Measurements from ENCODE around the gene NR1I2. TPM values are rescaled to one million over a fixed set of nuclear protein-coding genes. Genes with fewer than 3 reads are reported as not detected.

NR1I2 gene
- total RNA-seq, 1 donor from 2014 or later: 0.12 TPM

- peak; percentile 80 for DNase-seq
- peak; percentile 88 for ATAC-seq
- intact Hi-C loops (cut with micrococcal nuclease): no loop called here
Observed at GRCh38 chr3:119812491-119813058, 30.7 kb downstream of the NR1I2 start.

DNA sequence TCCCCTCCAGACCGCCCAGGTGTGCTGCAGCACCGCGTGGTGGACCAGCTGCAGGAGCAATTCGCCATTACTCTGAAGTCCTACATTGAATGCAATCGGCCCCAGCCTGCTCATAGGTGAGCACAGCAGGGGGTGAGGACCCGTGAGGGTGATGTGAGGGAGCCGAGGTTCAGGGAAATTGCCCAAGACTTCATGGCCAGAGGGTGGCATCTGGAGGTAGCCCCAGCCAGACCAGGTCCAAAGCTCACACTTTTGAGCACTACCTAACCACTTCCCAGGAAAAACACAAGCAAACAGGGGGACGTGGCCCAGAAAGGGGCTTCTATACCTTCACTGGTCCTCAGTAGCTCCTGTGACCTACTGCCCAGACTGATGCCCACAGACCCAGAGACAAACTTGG is 33.8 kb downstream of the NR1I2 start:
- intact Hi-C loops (cut with micrococcal nuclease): no loop called here
- ATAC-seq (no peak), DNase-seq (no peak)

DNA sequence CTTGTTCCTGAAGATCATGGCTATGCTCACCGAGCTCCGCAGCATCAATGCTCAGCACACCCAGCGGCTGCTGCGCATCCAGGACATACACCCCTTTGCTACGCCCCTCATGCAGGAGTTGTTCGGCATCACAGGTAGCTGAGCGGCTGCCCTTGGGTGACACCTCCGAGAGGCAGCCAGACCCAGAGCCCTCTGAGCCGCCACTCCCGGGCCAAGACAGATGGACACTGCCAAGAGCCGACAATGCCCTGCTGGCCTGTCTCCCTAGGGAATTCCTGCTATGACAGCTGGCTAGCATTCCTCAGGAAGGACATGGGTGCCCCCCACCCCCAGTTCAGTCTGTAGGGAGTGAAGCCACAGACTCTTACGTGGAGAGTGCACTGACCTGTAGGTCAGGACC is 35.2 kb downstream of the NR1I2 start:
- intact Hi-C loops (cut with micrococcal nuclease): no loop called here
- DNase-seq (peak; percentile 66), ATAC-seq (peak; percentile 74)

- DNase-seq: no peak
- ATAC-seq: no peak
- intact Hi-C loops (cut with micrococcal nuclease): no loop called here
Observed at GRCh38 chr3:119817583-119818363, 35.9 kb downstream of the NR1I2 start.

GRCh38 chr3:119818937-119819336 is 37.0 kb downstream of the NR1I2 start:
- no peak for ATAC-seq
- intact Hi-C loops (cut with micrococcal nuclease): no loop called here
- no peak for DNase-seq

GRCh38 chr3:119819806-119820205 is 37.9 kb downstream of the NR1I2 start:
- intact Hi-C loops (cut with micrococcal nuclease): no loop called here
- DNase-seq: no peak
- ATAC-seq: no peak

GRCh38 chr3:119825820-119826219 is 43.9 kb downstream of the NR1I2 start:
- intact Hi-C loops (cut with micrococcal nuclease): no loop called here
- ATAC-seq (no peak), DNase-seq (no peak)

- ATAC-seq (peak; percentile 31), DNase-seq (no peak)
- intact Hi-C loops (cut with micrococcal nuclease): no loop called here
Observed at GRCh38 chr3:119826711-119827608, 45.1 kb downstream of the NR1I2 start.

GRCh38 chr3:119829420-119829819 is 47.5 kb downstream of the NR1I2 start:
- DNase-seq (no peak), ATAC-seq (no peak)
- intact Hi-C loops (cut with micrococcal nuclease): no loop called here

DNA sequence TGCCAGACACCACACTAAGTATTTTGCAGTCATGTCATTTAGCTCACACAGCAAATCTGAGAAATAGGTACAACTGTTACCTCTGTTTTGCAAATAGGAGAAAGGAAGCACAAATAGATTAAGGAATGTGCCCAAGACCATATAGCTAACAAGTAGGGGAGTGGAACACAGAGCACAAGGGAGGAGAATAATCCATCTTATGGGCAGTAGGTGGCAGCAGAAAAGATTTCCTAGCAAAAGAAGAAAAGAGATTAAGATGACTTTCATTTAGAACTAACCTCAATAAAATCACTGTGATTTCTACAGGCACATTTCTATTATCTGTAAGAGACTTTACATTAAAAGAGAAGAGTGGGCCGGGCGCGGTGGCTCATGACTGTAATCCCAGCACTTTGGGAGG is 49.1 kb downstream of the NR1I2 start:
- ATAC-seq (no peak), DNase-seq (no peak)
- intact Hi-C loops (cut with micrococcal nuclease): no loop called here

- intact Hi-C loops (cut with micrococcal nuclease): no loop called here
- ATAC-seq: no peak
- DNase-seq: no peak
Observed at GRCh38 chr3:119831941-119832371, 50.1 kb downstream of the NR1I2 start.

DNA sequence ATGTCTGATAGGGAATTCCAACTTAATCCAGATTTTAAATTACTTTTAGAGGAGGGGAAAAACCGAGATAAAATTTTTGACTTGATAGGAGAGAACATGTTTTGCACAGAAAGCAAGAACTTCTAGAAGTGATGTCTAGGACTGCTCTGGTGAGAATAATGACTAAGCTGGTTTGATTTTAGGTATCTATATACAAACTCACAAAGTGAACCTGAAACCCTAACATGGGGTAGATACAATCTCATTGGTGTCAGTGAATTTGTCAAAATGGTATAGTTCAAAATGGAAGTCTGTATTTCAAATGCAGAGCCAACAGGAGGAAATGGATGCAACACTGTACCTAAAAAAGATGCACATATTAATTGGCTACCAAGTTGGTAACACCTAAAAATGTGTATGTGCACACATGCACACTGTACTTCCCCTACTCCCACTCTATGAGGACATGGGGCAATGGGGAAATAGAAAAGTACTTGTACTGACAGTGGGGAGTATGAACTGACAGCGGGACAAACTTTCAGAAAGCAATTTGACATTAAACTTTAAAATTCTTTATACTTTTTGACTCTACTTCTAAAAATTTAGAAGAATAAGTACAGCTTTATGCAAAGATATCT is 53.0 kb downstream of the NR1I2 start:
- intact Hi-C loops (cut with micrococcal nuclease): no loop called here
- DNase-seq (no peak), ATAC-seq (no peak)

- intact Hi-C loops (cut with micrococcal nuclease): no loop called here
- DNase-seq (no peak), ATAC-seq (no peak)
Observed at GRCh38 chr3:119835556-119835955, 53.7 kb downstream of the NR1I2 start.

GRCh38 chr3:119841808-119842471 is 60.0 kb downstream of the NR1I2 start:
- ATAC-seq (peak; percentile 42), DNase-seq (no peak)
- intact Hi-C loops (cut with micrococcal nuclease): no loop called here

DNA sequence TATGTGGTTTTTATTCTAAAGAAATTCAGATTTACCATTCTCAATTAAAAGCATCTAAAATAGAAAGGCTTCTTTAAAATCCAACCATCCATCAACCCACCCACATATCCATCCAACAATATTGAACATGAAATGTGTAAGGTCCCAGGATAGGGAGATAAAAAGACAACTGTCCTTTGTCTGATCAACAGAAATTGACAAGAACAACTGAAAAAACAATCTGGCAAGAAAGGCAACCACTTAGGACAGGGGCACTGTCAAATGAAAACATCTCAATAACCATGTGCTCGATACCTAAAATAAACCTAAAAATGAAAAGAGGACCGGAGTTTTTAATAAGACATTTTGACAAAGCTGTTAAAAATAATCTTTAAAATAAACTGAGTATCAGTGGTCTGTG is 67.2 kb downstream of the NR1I2 start:
- ATAC-seq (no peak), DNase-seq (no peak)
- intact Hi-C loops (cut with micrococcal nuclease): no loop called here

GRCh38 chr3:119856695-119857094 is 74.8 kb downstream of the NR1I2 start:
- no peak for ATAC-seq
- intact Hi-C loops (cut with micrococcal nuclease): no loop called here
- DNase-seq: no peak

- ATAC-seq: no peak
- intact Hi-C loops (cut with micrococcal nuclease): no loop called here
- DNase-seq: no peak
Observed at GRCh38 chr3:119858957-119859356, 77.1 kb downstream of the NR1I2 start.

DNA sequence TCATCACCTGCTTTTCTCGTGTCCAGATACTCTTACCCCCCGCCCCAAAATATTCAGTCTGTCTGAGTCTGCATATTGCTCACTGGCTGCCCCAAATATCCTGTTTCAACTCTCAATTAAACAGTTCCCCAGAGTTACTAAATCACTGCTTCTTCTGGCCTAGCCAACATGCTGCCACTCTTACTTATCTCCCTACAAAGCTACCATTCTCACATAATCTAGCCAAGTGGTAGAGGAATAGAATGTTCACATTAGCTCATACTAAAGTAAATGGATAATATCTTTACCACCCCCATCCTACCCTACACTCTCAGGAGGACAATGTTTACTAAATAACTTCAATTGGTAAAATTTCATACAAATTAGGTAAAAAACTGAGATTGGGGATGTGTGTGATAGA is 77.8 kb downstream of the NR1I2 start:
- intact Hi-C loops (cut with micrococcal nuclease): no loop called here
- peak; percentile 65 for ATAC-seq
- no peak for DNase-seq

- intact Hi-C loops (cut with micrococcal nuclease): no loop called here
- no peak for DNase-seq
- ATAC-seq: no peak
Observed at GRCh38 chr3:119861681-119862080, 79.8 kb downstream of the NR1I2 start.
